Neural crest cell (in vitro differentiated cells): ENCODE results near the gene NSD1. TPM values are rescaled to one million over a fixed set of nuclear protein-coding genes. Genes with fewer than 3 reads are reported as not detected.
"Not testable (repeated sequence)": the region's sequence is repeated elsewhere in the genome, so short reads cannot be mapped to it uniquely, and the experiment has no call there.

Experiments
- DNase-seq: peaks from one replicate; pipeline ENCODE4 v3.0.0; 2021; ENCODE audit warnings: low read depth, mixed read lengths, low spot score
- H3K27ac Mint-ChIP-seq: one replicate; pipeline ENCODE4 v1.8.0; 2021; ENCODE audit warnings: mild to moderate bottlenecking, mixed read lengths; ENCODE audit not compliant: unreplicated experiment
- H3K27me3 Mint-ChIP-seq: 2 replicates; pipeline ENCODE4 v1.8.0; 2021; ENCODE audit warnings: low read depth, mild to moderate bottlenecking, mixed read lengths
- H3K36me3 Mint-ChIP-seq: 2 replicates; pipeline ENCODE4 v1.8.0; 2021; ENCODE audit warnings: low read depth, mild to moderate bottlenecking, mixed read lengths
- H3K4me1 Mint-ChIP-seq: 2 replicates; pipeline ENCODE4 v1.8.0; 2021; ENCODE audit warnings: mixed read lengths
- H3K4me3 Mint-ChIP-seq: one replicate; pipeline ENCODE4 v1.8.0; 2021; ENCODE audit warnings: mild to moderate bottlenecking, mixed read lengths
- H3K9me3 Mint-ChIP-seq: 2 replicates; pipeline ENCODE4 v1.8.0; 2021; ENCODE audit warnings: mixed read lengths
- total RNA-seq: library from RNA; stranded (reverse); gene quantifications from 2 replicates; pipeline ENCODE4 v1.2.1, GENCODE V29; 2021
- TF ChIP-seq, protein P1 (sequence below): fragments of 200-600 bp; sonication (generic); conservative IDR thresholded peaks from 2 replicates; pipeline ENCODE4 v1.5.0; 2021; ENCODE audit warnings: antibody characterized with exemption, mild to moderate bottlenecking

The NSD1 gene
- total RNA-seq, 1 donor from 2014 or later: 122 TPM

DNA sequence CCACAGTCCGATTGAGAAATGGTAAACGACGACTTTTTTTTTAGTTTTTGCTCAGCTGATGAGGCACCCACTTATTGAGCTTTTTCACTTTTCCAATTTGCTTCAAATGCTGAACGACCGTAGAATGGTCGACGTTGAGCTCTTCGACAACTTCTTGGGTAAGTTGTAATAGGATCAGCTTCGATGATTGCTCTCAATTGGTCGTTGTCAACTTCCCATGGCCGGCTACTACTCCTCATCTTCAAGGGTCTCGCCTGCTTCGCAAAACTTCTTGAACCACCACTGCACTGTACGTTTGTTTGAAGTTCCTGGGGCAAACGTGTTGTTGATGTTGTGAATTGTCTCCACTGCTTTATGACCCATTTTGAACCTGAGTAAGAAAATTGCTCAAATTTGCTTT, 35.7 kb downstream of the NSD1 start:
- H3K27ac Mint-ChIP-seq: no peak overlapping the region
- no peak for DNase-seq
- H3K9me3 Mint-ChIP-seq: no peaks in the 10 kb centered on the region

DNA sequence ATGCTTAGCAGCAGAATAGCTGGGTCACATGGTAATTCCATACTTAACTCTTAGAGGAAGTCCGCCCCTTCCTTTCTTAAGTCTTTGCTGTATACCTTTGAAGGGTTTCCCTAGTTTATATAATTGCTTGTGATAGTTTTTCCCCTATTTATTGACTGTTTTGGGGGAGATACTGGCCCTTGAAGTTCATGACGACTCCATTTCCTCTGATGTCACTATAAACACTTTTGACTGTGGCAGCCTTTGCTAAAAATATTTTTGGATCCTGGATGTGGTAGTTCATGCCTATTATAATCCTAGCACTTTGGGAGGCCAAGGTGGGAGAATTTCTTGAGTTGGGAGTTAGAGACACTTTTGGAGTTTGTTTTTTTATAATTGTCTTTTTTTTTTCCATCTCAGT, 38.4 kb downstream of the NSD1 start:
- H3K27ac Mint-ChIP-seq: no peak overlapping the region
- TF ChIP-seq, protein P1, sequence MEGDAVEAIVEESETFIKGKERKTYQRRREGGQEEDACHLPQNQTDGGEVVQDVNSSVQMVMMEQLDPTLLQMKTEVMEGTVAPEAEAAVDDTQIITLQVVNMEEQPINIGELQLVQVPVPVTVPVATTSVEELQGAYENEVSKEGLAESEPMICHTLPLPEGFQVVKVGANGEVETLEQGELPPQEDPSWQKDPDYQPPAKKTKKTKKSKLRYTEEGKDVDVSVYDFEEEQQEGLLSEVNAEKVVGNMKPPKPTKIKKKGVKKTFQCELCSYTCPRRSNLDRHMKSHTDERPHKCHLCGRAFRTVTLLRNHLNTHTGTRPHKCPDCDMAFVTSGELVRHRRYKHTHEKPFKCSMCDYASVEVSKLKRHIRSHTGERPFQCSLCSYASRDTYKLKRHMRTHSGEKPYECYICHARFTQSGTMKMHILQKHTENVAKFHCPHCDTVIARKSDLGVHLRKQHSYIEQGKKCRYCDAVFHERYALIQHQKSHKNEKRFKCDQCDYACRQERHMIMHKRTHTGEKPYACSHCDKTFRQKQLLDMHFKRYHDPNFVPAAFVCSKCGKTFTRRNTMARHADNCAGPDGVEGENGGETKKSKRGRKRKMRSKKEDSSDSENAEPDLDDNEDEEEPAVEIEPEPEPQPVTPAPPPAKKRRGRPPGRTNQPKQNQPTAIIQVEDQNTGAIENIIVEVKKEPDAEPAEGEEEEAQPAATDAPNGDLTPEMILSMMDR: no peak

More for the DNA sequence above, 35.7 kb downstream of the NSD1 start:
- H3K4me1 Mint-ChIP-seq: no peaks in the 10 kb centered on the region
- H3K36me3 Mint-ChIP-seq: peaks cover 9% of the 10 kb centered on the region
- H3K4me3 Mint-ChIP-seq: no peak overlapping the region
- no peaks in the 10 kb centered on the region for H3K27me3 Mint-ChIP-seq
- TF ChIP-seq, protein P1: no peak

DNA sequence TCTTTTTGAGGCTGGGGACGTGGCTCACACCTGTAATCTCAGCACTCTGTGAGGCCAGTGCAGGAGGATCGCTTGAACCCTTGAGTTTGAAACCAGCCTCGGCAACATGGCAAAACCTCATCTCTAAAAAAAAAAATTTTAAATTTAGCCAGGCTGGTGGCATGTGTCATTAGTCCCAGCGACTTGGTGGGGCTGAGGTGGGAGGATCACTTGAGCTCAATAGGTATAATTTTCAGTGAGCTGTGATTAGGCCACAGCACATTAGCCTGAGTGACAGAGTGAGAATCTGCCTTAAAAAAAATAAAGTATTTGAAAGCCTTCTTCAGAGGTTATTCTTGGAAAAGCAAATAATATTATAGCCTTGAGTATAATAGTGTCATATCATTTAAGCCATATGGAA, 41.8 kb downstream of the NSD1 start:
- no peaks in the 10 kb centered on the region for H3K4me1 Mint-ChIP-seq
- H3K9me3 Mint-ChIP-seq: no peaks in the 10 kb centered on the region
- no peak overlapping the region for H3K4me3 Mint-ChIP-seq
- peaks cover 3% of the 10 kb centered on the region for H3K36me3 Mint-ChIP-seq
- no peak overlapping the region for H3K27ac Mint-ChIP-seq
- DNase-seq: no peak
- H3K27me3 Mint-ChIP-seq: no peaks in the 10 kb centered on the region
- TF ChIP-seq, protein P1: no peak

More for the DNA sequence above, 38.4 kb downstream of the NSD1 start:
- no peak for DNase-seq
- Mint-ChIP-seq H3K9me3 (no peaks in the 10 kb centered on the region), H3K27me3 (no peaks in the 10 kb centered on the region), H3K4me1 (no peaks in the 10 kb centered on the region), H3K4me3 (no peak overlapping the region), H3K36me3 (peaks cover 6% of the 10 kb centered on the region)

DNA sequence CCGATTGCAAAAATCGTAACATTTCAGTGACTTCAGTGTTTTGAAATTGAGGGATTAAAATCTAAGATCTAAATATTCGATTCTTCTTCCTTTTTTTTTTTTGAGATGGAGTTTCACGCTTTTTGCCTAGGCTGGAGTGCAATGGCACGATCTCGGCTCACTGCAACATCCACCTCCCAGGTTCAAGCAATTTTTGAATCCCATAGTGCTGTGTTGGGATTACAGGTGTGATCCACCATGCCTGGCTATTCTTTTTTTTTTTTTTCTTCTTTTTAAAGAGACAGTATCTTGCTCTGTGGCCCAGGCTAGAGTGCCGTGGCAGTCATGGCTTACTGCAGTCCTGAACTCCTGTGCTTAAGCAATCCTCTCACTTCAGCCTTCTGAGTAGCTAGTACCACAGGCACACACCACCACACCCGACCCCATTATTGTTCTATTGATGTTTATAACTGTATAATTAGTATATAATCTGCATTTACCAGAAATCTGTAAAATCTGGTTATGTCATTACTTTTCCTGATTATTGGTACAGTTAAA, 42.7 kb downstream of the NSD1 start:
- no peaks in the 10 kb centered on the region for H3K27me3 Mint-ChIP-seq
- H3K27ac Mint-ChIP-seq: no peak overlapping the region
- no peaks in the 10 kb centered on the region for H3K9me3 Mint-ChIP-seq
- DNase-seq: no peak
- H3K4me3 Mint-ChIP-seq: no peak overlapping the region
- H3K4me1 Mint-ChIP-seq: no peaks in the 10 kb centered on the region
- TF ChIP-seq, protein P1: no peak
- H3K36me3 Mint-ChIP-seq: peaks cover 3% of the 10 kb centered on the region

DNA sequence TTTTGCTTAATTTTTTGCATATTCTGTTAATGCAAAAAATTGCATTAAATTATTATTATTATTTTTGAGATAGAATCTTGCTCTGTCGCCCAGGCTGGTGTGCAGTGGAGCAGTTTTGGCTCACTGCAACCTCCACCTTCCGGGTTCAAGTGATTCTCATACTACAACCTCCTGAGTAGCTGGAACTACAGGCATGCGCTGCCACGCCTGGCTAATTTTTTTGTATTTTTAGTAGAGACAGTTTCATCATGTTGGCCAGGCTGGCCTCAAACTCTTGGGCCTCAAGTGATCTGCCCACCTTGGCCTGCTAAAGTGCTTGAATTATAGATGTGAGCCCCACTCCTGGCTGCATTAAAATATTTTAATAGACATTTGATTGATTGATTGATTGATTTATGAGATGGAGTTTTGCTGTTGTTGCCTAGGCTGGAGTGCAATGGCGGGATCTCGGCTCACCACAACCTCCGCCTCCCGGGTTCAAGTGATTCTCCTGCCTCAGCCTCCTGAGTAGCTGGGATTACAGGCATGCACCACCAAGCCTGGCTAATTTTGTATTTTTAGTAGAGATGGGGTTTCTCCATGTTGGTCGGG, 44.4 kb downstream of the NSD1 start:
- not testable (repeated sequence) for DNase-seq, H3K27me3 Mint-ChIP-seq, H3K9me3 Mint-ChIP-seq, H3K27ac Mint-ChIP-seq, H3K4me1 Mint-ChIP-seq, H3K36me3 Mint-ChIP-seq, H3K4me3 Mint-ChIP-seq

DNA sequence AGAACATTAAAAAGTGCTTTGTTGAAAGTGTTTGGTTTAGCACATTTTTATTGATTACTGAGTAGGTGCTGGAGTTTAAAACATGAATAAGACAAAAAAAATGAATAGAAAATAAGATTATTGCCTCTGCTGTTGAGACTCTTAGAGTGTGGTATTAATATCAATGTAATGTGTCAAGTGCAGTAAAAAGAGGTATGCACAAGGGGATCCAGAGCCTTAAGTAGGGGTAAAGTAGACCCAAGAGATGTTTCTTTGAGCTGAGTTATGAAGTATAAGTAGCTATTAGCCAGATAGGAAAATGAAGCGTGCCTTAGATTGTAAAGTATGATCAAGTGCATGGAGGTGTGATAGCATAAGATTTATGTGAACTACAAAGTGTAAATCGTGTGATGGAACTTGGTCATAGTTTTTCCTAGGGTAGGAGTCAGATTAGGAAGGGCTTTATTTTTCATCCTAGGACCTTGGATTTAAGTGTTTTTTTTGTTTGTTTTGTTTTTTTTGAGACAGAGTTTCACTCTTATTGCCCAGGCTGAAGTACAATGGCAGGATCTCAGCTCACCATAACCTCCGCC, 45.2 kb downstream of the NSD1 start:
- no peak for DNase-seq
- Mint-ChIP-seq H3K36me3 (peaks cover 3% of the 10 kb centered on the region), H3K27ac (no peak overlapping the region), H3K27me3 (no peaks in the 10 kb centered on the region), H3K4me3 (no peak overlapping the region), H3K4me1 (no peaks in the 10 kb centered on the region), H3K9me3 (no peaks in the 10 kb centered on the region)
- TF ChIP-seq, protein P1: no peak
